Measurements from ENCODE around the gene PCP2.

PCP2 gene

DNA sequence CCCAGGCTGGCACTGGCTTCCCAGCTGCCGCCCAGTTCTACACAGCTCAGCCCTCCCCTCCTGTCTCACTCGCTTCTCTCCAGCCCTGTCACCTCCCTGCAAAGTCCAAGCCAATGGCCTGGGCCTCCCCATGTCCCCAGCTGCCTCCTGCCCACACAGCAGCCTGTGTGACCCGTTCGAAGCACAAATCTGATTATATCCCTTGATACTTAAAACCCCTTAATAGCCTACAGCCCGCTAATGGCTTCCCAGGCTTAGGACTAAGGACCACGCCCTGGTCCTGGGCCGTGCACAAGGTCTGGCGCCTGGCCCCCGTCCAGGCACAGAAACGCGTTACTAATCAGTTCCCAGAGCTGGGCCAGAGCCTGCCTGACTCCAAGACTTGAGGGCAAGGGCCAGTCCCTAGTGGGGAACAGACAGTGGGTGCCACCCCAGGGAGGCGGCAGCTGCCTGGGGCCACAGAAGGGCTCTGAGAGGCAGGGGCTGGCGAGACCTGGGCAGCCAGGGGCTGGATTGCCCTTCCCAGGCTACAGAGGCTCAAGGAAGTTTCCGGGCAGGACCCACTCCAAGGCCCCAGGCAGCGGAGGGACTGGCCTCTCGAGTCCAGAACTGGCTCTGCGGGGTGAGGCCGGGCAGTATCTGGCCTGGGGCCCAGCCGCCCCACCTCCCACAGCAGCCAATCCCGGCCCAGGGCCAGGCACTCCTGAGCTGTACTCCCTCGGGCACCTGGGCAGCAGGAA is 14.6 kb downstream of the PCP2 start:
- DNase-seq = no peak

DNA sequence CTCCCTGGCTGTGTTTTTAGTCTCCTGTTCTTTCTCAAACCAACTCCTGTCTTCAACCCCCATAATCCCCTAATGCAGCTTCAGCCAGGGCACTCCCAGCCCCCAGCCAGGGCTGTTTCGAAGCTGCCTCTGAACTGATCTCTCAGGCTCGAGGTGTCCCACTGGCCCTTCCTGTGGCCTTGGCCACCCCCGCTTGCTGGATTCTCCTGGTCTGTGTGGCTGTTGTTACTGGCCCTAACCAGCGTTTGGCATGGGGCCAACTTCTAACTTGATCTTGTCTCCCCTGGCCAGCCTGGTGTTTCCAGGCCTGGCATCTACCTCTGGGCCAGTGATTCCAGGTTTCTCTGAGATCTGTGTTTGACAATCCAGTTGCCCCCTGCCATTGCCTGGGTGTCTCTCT is 15.2 kb downstream of the PCP2 start:
- DNase-seq = no peak

DNA sequence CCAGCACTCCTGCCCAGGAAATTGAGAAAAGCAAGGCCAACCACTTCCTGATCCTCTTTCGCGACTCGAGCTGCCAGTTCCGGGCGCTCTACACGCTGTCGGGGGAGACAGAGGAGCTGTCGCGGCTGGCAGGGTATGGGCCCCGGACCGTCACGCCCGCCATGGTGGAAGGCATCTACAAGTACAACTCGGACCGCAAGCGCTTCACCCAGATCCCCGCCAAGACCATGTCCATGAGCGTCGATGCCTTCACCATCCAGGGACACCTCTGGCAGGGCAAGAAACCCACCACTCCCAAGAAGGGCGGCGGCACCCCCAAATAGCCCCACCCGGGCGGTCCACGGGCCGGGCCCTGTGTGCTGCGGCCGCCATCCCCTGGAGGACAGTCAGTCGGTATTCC is 15.8 kb downstream of the PCP2 start:
- DNase-seq = no peak

DNA sequence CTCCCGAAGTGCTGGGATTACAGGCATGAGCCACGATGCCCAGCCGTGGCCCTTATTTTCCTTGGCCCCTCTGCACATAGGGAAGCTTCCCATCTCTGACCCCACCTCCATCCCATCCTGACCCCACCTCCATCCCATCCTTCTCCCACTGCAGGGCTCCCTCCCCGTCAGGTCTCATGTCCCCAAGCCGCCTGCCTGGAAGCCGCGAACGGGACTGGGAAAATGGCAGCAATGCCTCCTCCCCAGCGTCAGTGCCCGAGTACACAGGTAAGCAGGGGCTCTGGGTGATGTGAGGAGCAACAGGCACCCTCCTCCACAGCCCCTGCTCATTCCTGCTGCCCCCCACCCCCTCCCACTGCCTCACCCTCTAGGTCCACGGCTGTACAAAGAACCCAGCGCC is 16.3 kb downstream of the PCP2 start:
- DNase-seq = no peak

DNA sequence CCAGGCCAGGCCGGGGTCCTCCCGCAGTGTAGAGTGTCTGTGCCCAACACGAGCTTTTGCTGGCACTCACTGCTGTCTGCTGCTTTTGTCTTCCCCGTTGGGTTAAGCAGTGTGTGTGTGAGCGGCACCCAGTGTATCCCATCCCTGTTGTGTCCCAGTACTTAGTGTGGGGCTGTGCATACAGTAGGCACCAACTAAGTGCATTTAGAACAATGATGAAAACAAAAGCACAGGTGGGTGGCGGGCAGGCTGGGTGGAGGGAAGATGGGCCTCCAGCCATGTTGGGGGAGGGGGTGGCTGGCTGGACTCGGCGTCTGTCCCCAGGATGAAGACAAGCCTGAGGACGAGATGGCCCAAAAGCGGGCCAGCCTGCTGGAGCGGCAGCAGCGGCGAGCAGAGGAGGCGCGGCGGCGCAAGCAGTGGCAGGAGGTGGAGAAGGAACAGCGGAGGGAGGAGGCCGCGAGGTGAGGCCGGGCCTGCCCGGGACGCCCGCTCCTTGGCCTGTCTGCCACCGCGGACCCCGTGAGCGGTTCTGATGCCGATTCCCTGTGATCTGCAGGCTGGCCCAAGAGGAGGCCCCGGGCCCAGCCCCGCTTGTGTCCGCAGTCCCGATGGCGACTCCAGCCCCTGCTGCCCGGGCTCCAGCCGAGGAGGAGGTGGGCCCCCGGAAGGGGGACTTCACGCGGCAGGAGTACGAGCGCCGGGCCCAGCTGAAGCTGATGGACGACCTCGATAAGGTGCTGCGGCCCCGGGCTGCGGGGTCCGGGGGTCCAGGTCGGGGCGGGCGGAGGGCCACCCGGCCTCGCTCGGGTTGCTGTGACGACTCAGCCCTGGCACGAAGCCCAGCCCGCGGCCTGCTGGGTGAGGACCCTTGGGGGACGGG is 18.4 kb downstream of the PCP2 start:
- DNase-seq = no peak

DNA sequence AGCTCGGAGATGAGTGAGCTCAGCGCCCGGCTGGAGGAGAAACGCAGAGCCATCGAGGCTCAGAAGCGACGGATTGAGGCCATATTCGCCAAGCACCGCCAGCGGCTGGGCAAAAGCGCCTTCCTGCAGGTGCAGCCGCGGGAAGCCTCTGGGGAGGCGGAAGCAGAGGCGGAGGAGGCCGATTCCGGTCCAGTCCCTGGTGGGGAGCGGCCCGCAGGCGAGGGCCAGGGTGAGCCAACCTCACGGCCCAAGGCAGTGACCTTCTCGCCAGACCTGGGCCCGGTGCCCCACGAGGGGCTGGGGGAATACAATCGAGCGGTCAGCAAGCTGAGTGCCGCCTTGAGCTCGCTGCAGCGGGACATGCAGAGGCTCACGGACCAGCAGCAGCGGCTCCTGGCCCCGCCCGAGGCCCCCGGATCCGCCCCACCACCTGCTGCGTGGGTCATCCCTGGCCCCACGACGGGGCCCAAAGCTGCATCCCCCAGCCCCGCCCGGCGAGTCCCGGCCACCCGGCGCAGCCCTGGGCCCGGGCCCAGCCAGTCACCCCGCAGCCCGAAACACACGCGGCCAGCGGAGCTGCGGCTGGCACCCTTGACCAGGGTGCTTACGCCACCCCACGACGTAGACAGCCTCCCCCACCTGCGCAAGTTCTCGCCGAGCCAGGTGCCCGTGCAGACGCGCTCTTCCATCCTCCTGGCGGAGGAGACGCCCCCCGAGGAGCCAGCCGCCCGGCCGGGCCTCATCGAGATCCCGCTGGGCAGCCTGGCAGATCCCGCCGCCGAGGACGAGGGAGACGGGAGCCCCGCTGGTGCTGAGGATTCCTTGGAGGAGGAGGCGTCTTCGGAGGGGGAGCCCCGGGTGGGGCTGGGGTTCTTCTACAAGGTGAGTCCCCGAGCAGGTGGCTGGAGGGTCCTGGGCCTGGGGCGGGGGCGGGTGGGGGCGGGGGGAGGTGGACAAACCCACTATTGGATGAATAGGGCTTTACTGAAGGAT is 20.9 kb downstream of the PCP2 start:
- DNase-seq = no peak

DNA sequence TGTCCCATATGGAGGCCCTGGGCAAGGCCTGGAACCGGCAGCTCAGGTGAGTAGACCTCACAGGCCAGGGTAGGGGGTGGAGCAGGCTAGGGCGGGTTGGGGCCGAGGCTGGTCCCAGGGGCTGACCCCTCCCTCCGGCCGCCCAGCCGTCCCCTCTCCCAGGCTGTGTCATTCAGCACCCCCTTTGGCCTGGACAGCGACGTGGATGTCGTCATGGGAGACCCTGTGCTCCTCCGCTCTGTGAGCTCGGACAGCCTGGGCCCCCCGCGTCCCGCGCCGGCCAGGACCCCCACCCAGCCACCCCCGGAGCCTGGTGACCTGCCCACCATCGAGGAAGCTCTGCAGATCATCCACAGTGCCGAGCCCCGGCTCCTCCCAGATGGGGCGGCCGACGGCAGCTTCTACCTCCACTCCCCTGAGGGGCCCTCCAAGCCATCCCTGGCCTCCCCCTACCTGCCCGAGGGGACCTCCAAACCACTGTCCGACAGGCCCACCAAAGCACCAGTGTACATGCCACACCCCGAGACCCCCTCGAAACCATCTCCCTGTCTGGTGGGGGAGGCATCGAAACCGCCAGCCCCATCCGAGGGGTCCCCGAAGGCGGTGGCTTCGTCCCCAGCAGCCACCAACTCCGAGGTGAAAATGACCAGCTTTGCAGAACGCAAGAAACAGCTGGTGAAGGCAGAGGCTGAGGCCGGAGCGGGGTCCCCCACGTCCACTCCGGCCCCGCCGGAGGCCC is 21.8 kb downstream of the PCP2 start:
- DNase-seq = no peak

DNA sequence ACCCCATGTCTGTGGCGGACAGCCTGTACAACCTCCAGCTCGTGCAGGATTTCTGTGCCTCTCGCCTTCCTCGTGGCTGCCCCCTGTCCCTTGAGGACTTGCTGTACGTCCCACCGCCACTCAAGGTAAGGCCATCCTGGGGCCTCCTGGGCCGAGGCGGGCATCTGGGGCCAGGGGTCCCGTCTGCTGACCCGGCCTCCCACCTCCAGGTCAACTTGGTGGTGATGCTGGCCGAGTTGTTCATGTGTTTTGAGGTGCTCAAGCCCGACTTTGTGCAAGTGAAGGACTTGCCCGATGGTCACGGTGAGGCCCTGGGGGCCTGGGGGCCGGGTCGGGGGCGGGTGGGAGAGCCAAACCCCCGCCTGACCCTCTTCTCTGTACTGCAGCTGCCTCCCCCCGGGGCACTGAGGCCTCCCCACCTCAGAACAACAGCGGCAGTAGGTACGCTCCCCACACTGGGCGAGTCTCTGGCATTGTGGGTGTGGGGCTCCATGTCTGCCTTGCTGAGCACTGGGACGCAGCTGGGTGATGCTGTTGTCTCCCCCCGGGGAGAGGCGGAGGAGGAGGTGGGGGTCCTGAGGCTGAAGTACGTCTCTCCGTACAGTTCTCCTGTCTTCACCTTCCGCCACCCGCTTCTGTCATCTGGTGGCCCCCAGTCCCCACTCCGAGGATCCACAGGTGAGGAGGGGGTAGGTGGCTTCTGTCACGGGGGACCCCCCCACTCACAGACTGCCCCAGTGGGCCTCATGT is 22.9 kb downstream of the PCP2 start:
- DNase-seq = no peak

DNA sequence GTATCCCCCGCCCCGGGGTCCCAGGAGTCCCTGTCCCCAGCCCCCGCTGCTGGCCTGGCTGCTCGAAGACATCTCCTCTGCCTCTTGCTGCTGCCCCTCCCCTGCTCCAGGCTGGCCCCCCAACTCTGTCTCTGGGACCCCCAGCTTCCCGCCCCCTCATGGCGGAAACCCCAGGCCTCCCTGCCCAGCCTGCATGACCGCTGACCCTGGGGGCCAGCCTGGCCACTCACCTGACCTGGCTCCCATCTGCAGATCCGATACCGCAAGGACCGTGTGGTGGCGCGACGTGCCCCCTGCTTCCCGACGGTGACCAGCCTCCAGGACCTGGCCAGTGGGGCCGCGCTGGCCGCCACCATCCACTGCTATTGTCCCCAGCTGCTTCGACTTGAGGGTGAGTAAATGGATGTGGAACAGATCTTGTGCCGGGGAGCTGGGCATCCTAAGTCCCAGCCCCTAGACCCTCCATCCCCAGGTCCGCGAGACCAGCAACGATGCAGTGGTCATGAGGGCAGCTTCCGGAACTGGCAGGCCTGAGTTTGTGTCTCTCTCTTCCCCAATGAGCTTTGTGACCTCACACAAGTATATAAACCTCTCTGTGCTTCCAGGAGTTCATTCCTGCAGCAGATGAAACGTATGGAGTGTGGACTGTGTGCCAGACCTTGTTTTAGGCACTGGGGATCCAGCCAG is 25.5 kb downstream of the PCP2 start:
- no peak for DNase-seq

DNA sequence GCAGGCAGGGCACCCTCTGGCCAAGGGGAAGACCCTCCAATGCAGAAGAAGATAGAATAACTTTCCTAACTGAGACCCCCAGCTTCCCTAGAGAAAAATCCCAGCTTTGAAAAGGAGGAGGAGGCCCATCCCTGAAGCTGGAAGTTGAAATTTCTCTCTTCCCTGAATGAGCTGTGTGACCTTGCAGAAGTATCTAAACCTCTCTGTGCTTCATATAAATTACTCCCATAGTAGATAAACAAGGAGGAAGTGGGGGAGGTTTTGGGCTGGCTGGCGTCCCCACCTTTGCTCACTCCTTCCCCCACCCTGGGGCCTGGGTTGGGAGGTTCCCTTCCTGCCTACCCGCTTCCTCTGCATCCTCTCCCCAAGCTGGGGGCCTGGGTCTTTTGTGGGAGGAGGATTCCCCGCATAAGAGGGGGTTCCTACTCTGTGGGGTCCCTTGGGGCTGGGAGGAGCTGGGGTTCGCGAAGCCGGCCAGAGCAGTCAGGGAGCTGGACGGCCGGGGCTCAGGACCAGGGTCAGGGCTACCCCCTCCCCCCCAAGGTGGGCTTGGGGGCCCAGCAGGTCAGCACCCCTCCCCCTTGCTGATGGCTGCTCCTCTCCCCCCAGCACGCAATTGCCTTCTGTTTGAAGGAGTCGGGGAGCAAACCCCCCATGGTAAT is 26.2 kb downstream of the PCP2 start:
- DNase-seq = no peak

DNA sequence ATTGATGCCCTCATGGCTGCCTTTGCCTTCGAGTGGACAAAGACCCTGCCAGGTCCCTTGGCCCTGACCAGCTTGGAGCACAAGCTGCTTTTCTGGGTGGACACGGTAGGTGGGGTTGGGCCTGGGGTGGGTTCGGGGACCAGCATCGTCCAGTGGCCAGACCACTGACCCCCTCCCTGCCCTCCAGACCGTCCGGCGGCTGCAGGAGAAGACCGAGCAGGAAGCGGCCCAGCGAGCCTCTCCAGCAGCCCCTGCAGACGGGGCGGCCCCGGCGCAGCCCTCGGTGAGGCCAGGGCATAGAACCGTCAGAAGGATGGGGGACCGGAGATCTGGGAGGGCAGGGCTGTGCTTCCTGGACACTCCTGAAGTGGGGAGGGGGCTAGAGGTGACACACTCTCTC is 27.2 kb downstream of the PCP2 start:
- DNase-seq = no peak

DNA sequence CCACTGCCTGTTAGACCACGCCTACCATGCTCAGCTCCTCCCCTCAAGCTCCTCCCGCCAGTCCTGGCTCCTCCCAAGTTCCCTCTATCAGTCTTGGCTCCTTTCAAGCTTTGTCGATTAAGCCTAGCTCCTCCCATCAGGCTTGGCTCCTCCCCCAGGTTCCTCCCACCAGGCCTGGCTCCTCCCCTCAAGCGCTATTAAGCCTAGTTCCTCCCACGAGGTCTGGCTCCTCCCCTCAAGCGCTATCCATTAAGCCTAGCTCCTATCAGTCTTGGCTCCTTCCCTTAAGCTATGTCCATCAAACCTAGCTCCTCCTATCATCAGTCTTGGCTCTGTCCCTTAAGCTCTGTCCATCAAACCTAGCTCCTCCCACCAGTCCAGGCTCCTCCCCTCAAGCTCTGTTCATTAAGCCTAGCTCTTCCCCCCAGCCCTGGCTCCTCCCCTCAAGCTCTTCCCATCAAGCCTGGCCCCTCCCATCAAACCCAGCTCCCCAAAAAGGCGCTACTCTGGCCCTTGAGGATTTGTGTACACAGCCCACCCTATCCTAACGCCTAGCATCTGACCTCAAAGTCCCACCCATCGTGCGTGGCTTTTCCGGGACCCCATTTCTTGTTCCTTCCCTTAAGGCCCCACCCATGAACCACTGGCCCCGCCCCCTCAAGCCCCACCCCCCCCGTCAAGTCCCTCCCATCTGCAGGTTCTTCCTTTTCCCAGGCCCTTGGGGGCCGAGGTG is 27.9 kb downstream of the PCP2 start:
- DNase-seq = no peak

DNA sequence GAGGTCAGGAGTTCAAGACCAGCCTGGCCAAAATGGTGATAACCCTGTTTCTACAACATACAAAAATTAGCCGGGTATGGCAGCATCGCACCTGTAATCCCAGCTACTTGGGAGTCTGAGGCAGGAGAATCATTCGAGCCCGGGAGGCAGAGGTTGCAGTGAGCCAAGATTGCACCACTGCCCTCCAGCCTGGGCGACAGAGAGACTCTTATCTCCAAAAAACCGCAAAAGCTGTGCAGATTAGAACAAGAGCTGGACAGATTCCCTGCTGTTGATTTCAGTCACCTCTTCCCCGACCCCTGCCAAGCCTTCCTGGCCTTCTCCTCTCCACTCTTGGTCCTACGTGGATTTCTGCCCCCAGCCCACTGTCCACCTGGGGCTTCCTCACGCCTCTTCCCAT is 29.6 kb downstream of the PCP2 start:
- no peak for DNase-seq

DNA sequence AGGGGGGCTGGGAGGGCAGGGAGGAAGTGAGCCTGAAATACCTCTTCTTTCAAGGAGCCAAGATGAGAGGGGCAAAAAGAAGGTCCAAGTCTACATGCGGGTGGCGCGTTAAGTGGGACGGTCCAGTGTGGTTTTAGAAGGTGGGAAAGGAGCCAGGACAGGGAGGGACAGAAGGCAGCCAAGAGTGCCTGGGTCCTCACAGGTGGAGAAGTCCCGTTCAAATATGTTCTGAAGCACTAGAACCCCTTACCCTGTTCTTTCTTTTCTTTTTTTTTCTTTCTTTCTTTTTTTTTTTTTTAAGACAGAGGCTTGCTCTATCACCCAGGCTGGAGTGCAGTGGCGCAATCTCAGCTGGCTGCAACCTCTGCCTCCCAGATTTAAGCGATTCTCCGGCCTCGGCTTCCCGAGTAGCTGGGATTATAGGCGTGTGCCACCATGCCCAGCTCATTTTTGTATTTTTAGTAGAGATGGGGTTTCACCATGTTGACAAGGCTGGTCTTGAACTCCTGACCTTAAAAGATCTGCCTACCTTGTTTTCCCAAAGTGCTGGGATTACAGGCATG is 30.5 kb downstream of the PCP2 start:
- DNase-seq = no peak

DNA sequence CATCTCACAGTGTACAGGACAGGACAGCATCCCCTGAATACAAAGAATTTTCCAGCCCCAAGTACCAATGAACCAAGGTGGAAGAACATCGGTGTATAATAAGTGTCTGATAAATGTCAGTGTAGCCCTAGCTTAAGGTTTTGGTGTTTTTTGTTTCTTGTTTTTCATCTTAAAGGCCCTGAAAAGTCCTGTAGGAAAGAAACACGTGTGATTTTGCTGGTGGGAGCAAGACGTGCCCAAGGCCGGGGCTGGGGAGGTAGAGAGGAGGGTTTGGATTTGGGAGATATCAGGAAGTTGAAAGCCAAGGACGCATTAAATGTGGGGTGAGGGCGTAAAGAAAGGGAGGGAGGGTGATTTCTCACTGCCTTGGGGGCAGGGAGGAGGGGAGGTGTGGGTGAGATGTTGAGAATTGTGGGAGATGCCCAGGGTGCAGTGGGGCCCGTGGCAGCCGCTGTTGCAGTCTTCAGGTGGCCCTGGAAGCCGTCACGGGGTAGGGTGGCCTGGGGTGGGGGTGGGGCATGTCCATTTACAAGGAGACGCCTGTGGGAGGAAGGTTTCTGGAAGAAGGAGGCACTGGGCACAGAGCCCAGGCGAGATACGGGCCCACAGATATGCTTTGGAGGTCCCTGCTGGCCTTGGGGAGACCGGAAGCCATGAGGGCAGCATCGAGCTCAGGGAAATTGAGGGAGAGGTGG is 31.1 kb downstream of the PCP2 start:
- DNase-seq = no peak

DNA sequence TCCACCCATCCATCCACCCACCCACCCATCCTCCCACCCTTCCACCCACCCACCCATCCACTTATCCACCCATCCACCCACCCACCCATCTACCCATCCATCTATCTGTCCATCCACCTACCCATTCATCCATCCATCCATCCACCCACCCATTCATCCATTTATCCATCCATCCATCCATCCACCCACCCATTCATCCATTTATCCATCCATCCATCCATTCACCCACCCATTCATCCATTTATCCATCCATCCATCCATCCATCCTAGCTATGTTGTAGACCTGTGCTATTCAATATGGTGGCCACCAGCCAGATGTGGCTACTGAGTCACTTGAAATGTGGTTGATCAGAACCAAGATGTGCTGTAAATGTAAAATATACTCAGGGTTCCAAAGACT is 32.8 kb downstream of the PCP2 start:
- no peak for DNase-seq

DNA sequence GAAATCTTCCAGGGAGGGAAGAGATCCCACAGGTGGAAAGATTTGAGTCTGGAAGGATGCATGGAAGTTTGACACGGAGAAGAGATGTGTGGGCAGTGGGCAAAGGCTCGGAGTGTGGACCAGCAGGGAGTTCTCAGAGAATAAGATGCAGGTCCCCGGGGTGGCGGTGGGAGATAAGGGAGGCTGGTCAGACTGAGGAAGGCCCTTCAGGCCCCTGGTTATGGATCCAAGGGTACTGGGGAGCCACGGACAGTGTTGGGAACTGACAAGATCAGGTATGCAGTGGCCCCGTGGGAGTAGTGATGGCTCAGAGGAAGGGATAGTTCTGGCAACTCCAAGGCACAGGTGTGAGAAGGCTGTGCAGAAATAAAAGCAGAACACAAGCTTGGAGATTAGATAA is 35.3 kb downstream of the PCP2 start:
- DNase-seq = no peak

DNA sequence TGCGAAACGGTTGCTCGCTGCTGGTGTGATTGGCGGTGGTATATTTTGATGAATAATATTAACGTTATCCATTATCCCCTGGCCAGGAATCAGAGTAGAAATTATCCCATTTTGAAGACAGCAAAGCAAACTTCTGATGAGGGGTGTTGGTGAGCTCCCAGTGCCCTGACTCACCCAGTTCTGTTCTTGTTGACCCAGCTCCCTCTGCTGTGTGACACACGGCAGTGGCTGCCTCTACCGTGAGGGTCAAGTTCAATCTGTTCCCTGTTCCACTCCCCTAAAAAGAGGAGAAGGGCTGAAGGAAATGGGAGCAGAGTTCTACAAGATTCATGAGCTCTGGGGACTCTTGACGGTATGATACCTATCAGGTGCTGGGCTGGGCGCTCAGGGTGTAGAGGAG is 35.8 kb downstream of the PCP2 start:
- DNase-seq = no peak
